ENCODE measurements around the gene NLRP6.
"Not testable (repeated sequence)": the region's sequence is repeated elsewhere in the genome, so short reads cannot be mapped to it uniquely, and the experiment has no call there.

The NLRP6 gene

GRCh38 chr11:330694-331357, 52.6 kb downstream of the NLRP6 start:
- 0 out of 2 replicates have a peak, but pooled peaks cover 7% of the 10 kb centered on the region for H3K9me3 ChIP-seq (ENCODE audit: insufficient read depth, low read depth, low read length)
- WGBS = 87% methylated on average over 34 of the region's 34 CpGs
- H3K27ac ChIP-seq (ENCODE audit: low read depth, low read length) = no peak overlapping the region
- peaks cover 26% of the 10 kb centered on the region for H3K4me1 ChIP-seq (ENCODE audit: insufficient read depth, low read length)
- no peak overlapping the region for H3K4me3 ChIP-seq (ENCODE audit: low read length)
- no peak overlapping the region for H3K9ac ChIP-seq (ENCODE audit: low read depth, low read length)
- H3K27me3 ChIP-seq (ENCODE audit: insufficient read depth, low read length) = no peaks in the 10 kb centered on the region
- no peaks in the 10 kb centered on the region for H3K36me3 ChIP-seq (ENCODE audit: insufficient read depth, low read length)

DNA sequence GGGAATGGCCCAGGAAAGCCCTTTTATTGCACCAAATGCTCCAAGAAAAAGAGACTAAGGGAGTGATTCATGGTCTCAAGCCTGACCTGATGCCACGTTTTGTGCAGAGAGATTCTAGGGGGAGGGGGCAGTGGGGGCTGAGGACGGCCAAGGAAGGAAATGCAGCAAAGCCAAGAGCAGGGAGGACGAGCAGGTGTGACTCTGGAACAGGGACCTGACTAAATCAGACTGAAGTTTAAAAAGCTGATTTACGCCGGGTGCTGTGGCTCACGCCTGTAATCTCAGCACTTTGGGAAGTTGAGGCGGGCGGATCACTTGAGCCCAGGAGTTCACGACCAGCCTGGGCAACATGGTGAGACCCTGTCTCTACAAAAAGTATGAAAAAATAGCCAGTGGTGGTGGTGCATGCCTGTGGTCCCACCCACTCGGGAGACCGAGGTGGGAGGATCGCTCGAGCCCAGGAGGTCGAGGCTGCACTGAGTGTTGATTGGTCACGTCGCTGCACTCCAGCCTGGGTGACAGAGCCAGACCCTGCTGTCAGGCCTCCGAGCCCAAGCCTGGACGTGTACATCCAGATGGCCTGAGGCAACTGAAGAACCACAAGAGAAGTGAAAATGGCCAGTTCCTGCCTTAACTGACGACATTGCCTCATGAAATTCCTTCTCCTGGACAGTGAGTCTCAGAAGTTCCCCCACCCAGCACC, 53.3 kb downstream of the NLRP6 start:
- Histone ChIP-seq H3K4me1 (ENCODE audit: insufficient read depth, low read length) (peaks cover 29% of the 10 kb centered on the region), H3K27ac (ENCODE audit: low read depth, low read length) (no peak overlapping the region), H3K27me3 (ENCODE audit: insufficient read depth, low read length) (no peaks in the 10 kb centered on the region), H3K9ac (ENCODE audit: low read depth, low read length) (no peak overlapping the region), H3K36me3 (ENCODE audit: insufficient read depth, low read length) (no peaks in the 10 kb centered on the region), H3K9me3 (ENCODE audit: insufficient read depth, low read depth, low read length) (0 out of 2 replicates have a peak, but pooled peaks cover 7% of the 10 kb centered on the region), H3K4me3 (ENCODE audit: low read length) (no peak overlapping the region)
- 93% methylated on average over 19 of the region's 19 CpGs for WGBS

DNA sequence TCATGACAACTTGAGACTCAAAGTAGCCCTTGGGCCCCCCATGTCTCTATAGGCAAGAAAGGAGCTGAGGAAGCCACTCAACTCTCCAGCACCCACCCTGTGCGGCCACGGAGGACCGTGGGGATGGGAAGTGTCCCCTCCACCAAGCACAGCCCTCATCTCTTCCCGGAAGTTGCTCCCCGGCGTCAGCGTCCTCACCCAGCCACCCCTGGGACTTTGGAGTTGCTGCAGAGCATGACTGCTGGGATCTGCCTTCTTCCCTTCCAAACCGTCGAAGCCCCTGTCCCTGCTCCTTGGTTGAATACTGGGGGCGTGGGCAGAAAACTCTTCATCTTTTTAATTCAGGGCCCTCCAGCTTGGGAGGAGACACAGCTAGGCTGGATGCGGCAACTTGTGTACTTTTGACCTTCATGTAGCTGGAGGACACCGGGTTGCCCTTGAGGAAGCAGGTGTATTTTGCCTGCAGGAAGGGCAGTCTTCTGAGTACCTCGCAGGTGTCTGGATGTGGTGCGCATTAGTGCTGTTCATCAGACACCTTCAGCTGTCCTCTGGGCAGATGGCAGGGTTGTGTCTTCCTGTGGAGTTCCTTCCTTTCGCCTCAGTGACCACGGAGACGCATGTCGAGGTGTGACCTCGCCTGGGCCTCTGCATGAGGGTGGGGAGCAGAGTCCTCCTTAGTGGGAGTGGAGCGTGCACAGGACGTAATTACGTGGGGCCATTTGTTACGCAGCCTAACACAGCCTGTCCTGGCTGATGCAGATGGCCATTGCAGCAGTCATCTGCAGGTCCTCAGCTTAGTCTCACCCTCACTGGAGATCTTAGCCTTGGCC, 54.7 kb downstream of the NLRP6 start:
- Histone ChIP-seq H3K27me3 (ENCODE audit: insufficient read depth, low read length) (no peaks in the 10 kb centered on the region), H3K9ac (ENCODE audit: low read depth, low read length) (no peak overlapping the region), H3K36me3 (ENCODE audit: insufficient read depth, low read length) (no peaks in the 10 kb centered on the region), H3K4me1 (ENCODE audit: insufficient read depth, low read length) (peaks cover 33% of the 10 kb centered on the region), H3K4me3 (ENCODE audit: low read length) (no peak overlapping the region), H3K27ac (ENCODE audit: low read depth, low read length) (peak overlapping the region; percentile 90; the same call in 1 of the 2 replicates), H3K9me3 (ENCODE audit: insufficient read depth, low read depth, low read length) (0 out of 2 replicates have a peak, but pooled peaks cover 7% of the 10 kb centered on the region)
- 96% methylated on average over 23 of the region's 23 CpGs for WGBS

- H3K9ac ChIP-seq (ENCODE audit: low read depth, low read length) = peak overlapping the region; percentile 51
- H3K4me1 ChIP-seq (ENCODE audit: insufficient read depth, low read length) = peaks cover 33% of the 10 kb centered on the region
- not testable (repeated sequence) for H3K36me3 ChIP-seq (ENCODE audit: insufficient read depth, low read length); H3K9me3 ChIP-seq (ENCODE audit: insufficient read depth, low read depth, low read length); H3K27me3 ChIP-seq (ENCODE audit: insufficient read depth, low read length)
- peak overlapping the region; percentile 13; the same call in 1 of the 2 replicates for H3K4me3 ChIP-seq (ENCODE audit: low read length)
- WGBS = 24% methylated on average over 16 of the region's 17 CpGs
- peak overlapping the region; percentile 90 for H3K27ac ChIP-seq (ENCODE audit: low read depth, low read length)
These were observed 55.5 kb downstream of the NLRP6 start for GRCh38 chr11:333616-334263.

GRCh38 chr11:334264-334994, 56.2 kb downstream of the NLRP6 start:
- H3K36me3 ChIP-seq (ENCODE audit: insufficient read depth, low read length) = no peaks in the 10 kb centered on the region
- peak overlapping the region; percentile 13 for H3K4me3 ChIP-seq (ENCODE audit: low read length)
- H3K27me3 ChIP-seq (ENCODE audit: insufficient read depth, low read length) = no peaks in the 10 kb centered on the region
- 7% methylated on average over 25 of the region's 25 CpGs for WGBS
- H3K4me1 ChIP-seq (ENCODE audit: insufficient read depth, low read length) = peaks cover 33% of the 10 kb centered on the region
- peak overlapping the region; percentile 51 for H3K9ac ChIP-seq (ENCODE audit: low read depth, low read length)
- 0 out of 2 replicates have a peak, but pooled peaks cover 7% of the 10 kb centered on the region for H3K9me3 ChIP-seq (ENCODE audit: insufficient read depth, low read depth, low read length)
- H3K27ac ChIP-seq (ENCODE audit: low read depth, low read length) = peak overlapping the region; percentile 90
